ENCODE data around the gene CDC26. TPM values are rescaled to one million over a fixed set of nuclear protein-coding genes. Genes with fewer than 3 reads are reported as not detected.

CDC26 gene
- total RNA-seq, 1 experiment from 2014 or later = 32.4 TPM

GRCh38 chr9:113293285-113293878, 18.0 kb upstream of the CDC26 start:
- Histone ChIP-seq H4K20me1 (ENCODE audit: low read length) (no peaks in the 10 kb centered on the region), H3K36me3 (ENCODE audit: low read depth, low read length) (peaks cover 40% of the 10 kb centered on the region; the same call in 1 of the 2 replicates), H3K27ac (ENCODE audit: low read length) (no peak overlapping the region), H3K4me3 (ENCODE audit: low read length) (no peak overlapping the region), H3K79me2 (ENCODE audit: low read length) (no peaks in the 10 kb centered on the region), H3K4me1 (ENCODE audit: insufficient read depth, low read length) (no peaks in the 10 kb centered on the region), H2AFZ (ENCODE audit: low read length) (no peak overlapping the region), H3K9ac (ENCODE audit: low read length) (no peak overlapping the region), H3K9me2 (replicated peaks; ENCODE audit: low read length) (no peaks in the 10 kb centered on the region), H3K9me3 (ENCODE audit: low read length) (no peaks in the 10 kb centered on the region), H3F3A (ENCODE audit: low read length, unreplicated experiment) (no peaks in the 10 kb centered on the region), H3K4me2 (ENCODE audit: low read length) (no peak overlapping the region), H3K27me3 (ENCODE audit: low read length) (no peaks in the 10 kb centered on the region)
- TF ChIP-seq EZH2 (IDR thresholded peaks at IDR 0.05; ENCODE audit: low read length, unreplicated experiment) (no peak), CTCF (conservative IDR thresholded peaks at IDR 0.05; ENCODE audit: low read depth, low read length) (no peak), EZH2phosphoT487 (IDR thresholded peaks at IDR 0.05; ENCODE audit: borderline replicate concordance, low read length) (no peak)
- no peak for ATAC-seq
- no TSS peak for BruUV-seq (replicated peaks)
- ChIA-PET POLR2A (ENCODE audit: unreplicated experiment) (no interaction called here), CTCF (no interaction called here)
- intact Hi-C loops (cut with micrococcal nuclease) = no loop called here
- DNase-seq = no peak

DNA sequence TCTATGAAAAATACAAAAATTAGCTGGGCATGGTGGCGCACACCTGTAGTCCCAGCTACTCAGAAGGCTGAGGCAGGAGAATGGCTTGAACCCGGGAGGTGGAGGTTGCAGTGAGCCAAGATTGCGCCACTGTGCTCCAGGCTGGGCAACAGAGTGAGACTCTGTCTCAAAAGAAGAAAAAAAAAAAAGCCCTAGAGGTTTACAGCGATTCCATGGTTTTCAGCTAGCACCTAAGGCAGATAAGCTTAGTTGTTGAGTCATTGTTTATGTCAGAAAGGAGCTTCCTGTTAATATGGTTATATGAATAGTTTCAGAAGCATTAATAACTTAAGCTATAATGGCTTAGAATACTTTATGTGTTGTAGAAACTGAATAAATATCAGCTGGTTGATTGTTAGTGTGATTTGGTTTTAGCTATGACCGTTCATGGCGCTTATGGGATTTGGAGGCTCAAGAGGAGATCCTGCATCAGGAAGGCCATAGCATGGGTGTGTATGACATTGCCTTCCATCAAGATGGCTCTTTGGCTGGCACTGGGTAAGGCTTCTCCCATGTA, 14.8 kb upstream of the CDC26 start:
- intact Hi-C loops (cut with micrococcal nuclease) = no loop called here
- no peaks in the 10 kb centered on the region for H3K9me3 ChIP-seq (ENCODE audit: low read length)
- CTCF ChIA-PET = no interaction called here
- H3K4me3 ChIP-seq (ENCODE audit: low read length) = no peak overlapping the region
- no peak for TF ChIP-seq CTCF (conservative IDR thresholded peaks at IDR 0.05; ENCODE audit: low read depth, low read length)
- no peak for TF ChIP-seq EZH2phosphoT487 (IDR thresholded peaks at IDR 0.05; ENCODE audit: borderline replicate concordance, low read length)
- no peak for TF ChIP-seq EZH2 (IDR thresholded peaks at IDR 0.05; ENCODE audit: low read length, unreplicated experiment)
- no peak overlapping the region for H3K27ac ChIP-seq (ENCODE audit: low read length)
- DNase-seq (no peak), ATAC-seq (no peak)
- no peaks in the 10 kb centered on the region for H3F3A ChIP-seq (ENCODE audit: low read length, unreplicated experiment)
- no peaks in the 10 kb centered on the region for H3K79me2 ChIP-seq (ENCODE audit: low read length)
- H3K4me1 ChIP-seq (ENCODE audit: insufficient read depth, low read length) = no peaks in the 10 kb centered on the region
- POLR2A ChIA-PET (ENCODE audit: unreplicated experiment) = no interaction called here
- H3K9ac ChIP-seq (ENCODE audit: low read length) = no peak overlapping the region
- H3K9me2 ChIP-seq (replicated peaks; ENCODE audit: low read length) = no peaks in the 10 kb centered on the region
- H2AFZ ChIP-seq (ENCODE audit: low read length) = no peak overlapping the region
- peaks cover 64% of the 10 kb centered on the region for H3K36me3 ChIP-seq (ENCODE audit: low read depth, low read length)
- no TSS peak for BruUV-seq (replicated peaks)
- H3K27me3 ChIP-seq (ENCODE audit: low read length) = no peaks in the 10 kb centered on the region
- no peaks in the 10 kb centered on the region for H4K20me1 ChIP-seq (ENCODE audit: low read length)
- no peak overlapping the region for H3K4me2 ChIP-seq (ENCODE audit: low read length)

DNA sequence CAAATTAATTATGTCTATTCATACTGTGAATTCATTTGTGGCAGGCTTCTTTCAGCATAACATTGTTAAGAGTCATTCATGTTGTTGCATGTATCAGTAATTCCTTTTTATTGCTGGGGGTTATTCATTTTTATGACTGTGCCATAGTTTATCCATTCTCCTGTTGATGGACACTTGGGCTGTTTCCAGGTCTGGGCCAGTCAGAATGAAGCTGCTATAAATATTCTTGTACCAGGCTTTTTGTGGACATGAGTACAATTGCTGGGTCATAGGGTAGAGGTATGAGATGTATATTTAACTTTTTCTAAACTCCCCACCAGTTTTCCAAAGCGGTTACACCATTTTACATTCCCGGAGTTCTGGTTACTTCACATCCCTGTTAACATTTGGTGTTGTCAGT, 13.7 kb upstream of the CDC26 start:
- H3K36me3 ChIP-seq (ENCODE audit: low read depth, low read length) = peaks cover 73% of the 10 kb centered on the region
- no peaks in the 10 kb centered on the region for H4K20me1 ChIP-seq (ENCODE audit: low read length)
- H3K4me2 ChIP-seq (ENCODE audit: low read length) = no peak overlapping the region
- no peaks in the 10 kb centered on the region for H3K27me3 ChIP-seq (ENCODE audit: low read length)
- intact Hi-C loops (cut with micrococcal nuclease) = no loop called here
- H3K9me3 ChIP-seq (ENCODE audit: low read length) = no peaks in the 10 kb centered on the region
- H3K9me2 ChIP-seq (replicated peaks; ENCODE audit: low read length) = no peaks in the 10 kb centered on the region
- no peak overlapping the region for H2AFZ ChIP-seq (ENCODE audit: low read length)
- ATAC-seq (no peak), DNase-seq (no peak)
- H3K27ac ChIP-seq (ENCODE audit: low read length) = no peak overlapping the region
- no peak overlapping the region for H3K9ac ChIP-seq (ENCODE audit: low read length)
- no peaks in the 10 kb centered on the region for H3K79me2 ChIP-seq (ENCODE audit: low read length)
- ChIA-PET CTCF (no interaction called here), POLR2A (ENCODE audit: unreplicated experiment) (no interaction called here)
- H3F3A ChIP-seq (ENCODE audit: low read length, unreplicated experiment) = no peaks in the 10 kb centered on the region
- TF ChIP-seq CTCF (conservative IDR thresholded peaks at IDR 0.05; ENCODE audit: low read depth, low read length) (no peak), EZH2phosphoT487 (IDR thresholded peaks at IDR 0.05; ENCODE audit: borderline replicate concordance, low read length) (no peak), EZH2 (IDR thresholded peaks at IDR 0.05; ENCODE audit: low read length, unreplicated experiment) (no peak)
- no peak overlapping the region for H3K4me3 ChIP-seq (ENCODE audit: low read length)
- no peaks in the 10 kb centered on the region for H3K4me1 ChIP-seq (ENCODE audit: insufficient read depth, low read length)
- no TSS peak for BruUV-seq (replicated peaks)

Data from PC-3 (cell line).